ENCODE results near the gene STEAP3.

- TF ChIP-seq CTCF (conservative IDR thresholded peaks at IDR 0.05; ENCODE audit: low read depth, low read length) (no peak), EZH2 (IDR thresholded peaks at IDR 0.05; ENCODE audit: low read length, unreplicated experiment) (no peak)
Measured at GRCh38 chr2:119304847-119305246, 81.2 kb downstream of the STEAP3 start.

Data from PC-3 (cell line).